Stimulated activated CD4-positive, alpha-beta T cell treated with anti-CD3 and anti-CD28 coated beads, Interleukin-15, amount 100 ng/mL, for 48 hours (primary cell): ENCODE measurements around the gene COX4I2.

Source experiments
- DNase-seq, 2 donors: peaks; one replicate each; pipeline ENCODE4 v3.0.0-alpha.2; 2020; ENCODE audit warnings: low read depth in 2 of 2

Gene COX4I2

GRCh38 chr20:31676609-31676989, 38.9 kb downstream of the COX4I2 start:
- no peak for DNase-seq

GRCh38 chr20:31677553-31678260, 40.0 kb downstream of the COX4I2 start:
- no peak for DNase-seq

- DNase-seq = no peak
Observed at GRCh38 chr20:31678389-31679356, 41.0 kb downstream of the COX4I2 start.

- DNase-seq = no peak
Observed at GRCh38 chr20:31679357-31680285, 41.9 kb downstream of the COX4I2 start.

GRCh38 chr20:31680286-31681127, 42.8 kb downstream of the COX4I2 start:
- no peak for DNase-seq

GRCh38 chr20:31681128-31681727, 43.5 kb downstream of the COX4I2 start:
- no peak for DNase-seq

- no peak for DNase-seq
Observed at GRCh38 chr20:31681769-31682168, 44.1 kb downstream of the COX4I2 start.

GRCh38 chr20:31682352-31682751, 44.6 kb downstream of the COX4I2 start:
- no peak for DNase-seq

- no peak for DNase-seq
Observed at GRCh38 chr20:31682927-31683326, 45.2 kb downstream of the COX4I2 start.

- no peak for DNase-seq
Observed at GRCh38 chr20:31684153-31685015, 46.7 kb downstream of the COX4I2 start.

- no peak for DNase-seq
Observed at GRCh38 chr20:31685853-31686643, 48.3 kb downstream of the COX4I2 start.

GRCh38 chr20:31687777-31688176, 50.1 kb downstream of the COX4I2 start:
- no peak for DNase-seq

- DNase-seq = no peak
Observed at GRCh38 chr20:31689141-31689540, 51.4 kb downstream of the COX4I2 start.

- no peak for DNase-seq
Observed at GRCh38 chr20:31690124-31690666, 52.5 kb downstream of the COX4I2 start.

- DNase-seq = no peak
Observed at GRCh38 chr20:31691646-31692275, 54.0 kb downstream of the COX4I2 start.

GRCh38 chr20:31693402-31693801, 55.7 kb downstream of the COX4I2 start:
- DNase-seq = no peak

GRCh38 chr20:31693987-31694661, 56.4 kb downstream of the COX4I2 start:
- no peak for DNase-seq
